K562 (cell line): ENCODE data around the gene DGCR8. TPM values are rescaled to one million over a fixed set of nuclear protein-coding genes. Genes with fewer than 3 reads are reported as not detected.

Experiments
- ARID2 ChIP-seq: fragments of 450-650 bp; IDR thresholded peaks from 2 replicates; pipeline ENCODE4 v1.6.1; 2017; ENCODE audit warnings: antibody characterized with exemption, mild to moderate bottlenecking
- ARID3B ChIP-seq: fragments of 250-450 bp; sonication (Bioruptor Pico); IDR thresholded peaks from 2 replicates; pipeline ENCODE4 v1.4.0; 2020; ENCODE audit warnings: borderline replicate concordance
- ATF2 ChIP-seq: sonication (generic); formaldehyde crosslinking; IDR thresholded peaks from 2 replicates; pipeline ENCODE4 v1.8.1; 2022; ENCODE audit warnings: missing genetic modification reagents
- EP300 ChIP-seq: IDR thresholded peaks from 2 replicates; pipeline ENCODE4 v1.6.1; 2012; ENCODE audit warnings: low read length, improper control_type of control experiment
- NFXL1 ChIP-seq: fragments of 450-650 bp; formaldehyde crosslinking; IDR thresholded peaks from 2 replicates; pipeline ENCODE4 v1.4.0; 2021; ENCODE audit warnings: mild to moderate bottlenecking
- PBX2 ChIP-seq, 2 experiments: IDR thresholded peaks in 1 of 2; conservative IDR thresholded peaks in 1 of 2; 2 replicates each; pipeline ENCODE4 v1.6.1; 2016; ENCODE audit warnings: low read depth in 2 of 2, mild to moderate bottlenecking in 1 of 2, missing compliant biosample characterization in 1 of 2, missing genetic modification characterization in 1 of 2, moderate library complexity in 1 of 2
- PHB ChIP-seq: fragments of 250-450 bp; sonication (Bioruptor Pico); IDR thresholded peaks from 2 replicates; pipeline ENCODE4 v1.5.0; 2021
- SAFB2 ChIP-seq: fragments of 200-400 bp; formaldehyde crosslinking; IDR thresholded peaks from 2 replicates; pipeline ENCODE4 v1.6.1; 2018; ENCODE audit warnings: borderline replicate concordance, low read length, low read depth, moderate library complexity; ENCODE audit not compliant: severe bottlenecking
- SPI1 ChIP-seq: IDR thresholded peaks from 2 replicates; pipeline ENCODE4 v1.6.1; 2011; ENCODE audit warnings: low read depth, low read length, control low read depth, borderline replicate concordance
- SREBF1 ChIP-seq: fragments of 150-350 bp; IDR thresholded peaks from 2 replicates; pipeline ENCODE4 v1.6.1; 2014; ENCODE audit warnings: antibody characterized with exemption, low read depth, low read length, borderline replicate concordance
- TARDBP ChIP-seq: fragments of 450-650 bp; IDR thresholded peaks from 2 replicates; pipeline ENCODE4 v1.6.1; 2016
- TRIM24 ChIP-seq, 2 experiments: fragments of 450-650 bp; IDR thresholded peaks; 2 replicates each; pipeline ENCODE4 v1.6.1; 2016
- U2AF1 ChIP-seq: fragments of 200-400 bp; formaldehyde crosslinking; optimal IDR thresholded peaks from 2 replicates; pipeline ENCODE3; 2017; ENCODE audit warnings: mild to moderate bottlenecking, low read depth, low read length, moderate library complexity
- ZNF146 ChIP-seq: IDR thresholded peaks from one replicate; pipeline ENCODE4 v1.6.1; 2018; ENCODE audit warnings: missing compliant biosample characterization; ENCODE audit not compliant: unreplicated experiment
- ZNF282 ChIP-seq: sonication (generic); formaldehyde crosslinking; IDR thresholded peaks from 2 replicates; pipeline ENCODE4 v1.8.1; 2023; ENCODE audit warnings: missing genetic modification reagents
- ZNF395 ChIP-seq: fragments of 200-800 bp; sonication (Bioruptor generic); IDR thresholded peaks from 2 replicates; pipeline ENCODE4 v1.6.1; 2017; ENCODE audit warnings: missing genetic modification characterization, missing compliant biosample characterization
- ZNF512 ChIP-seq: IDR thresholded peaks from 2 replicates; pipeline ENCODE4 v1.6.1; 2016; ENCODE audit warnings: missing genetic modification characterization, missing compliant biosample characterization
- ZNF551 ChIP-seq: fragments of 250-450 bp; sonication (Bioruptor Pico); IDR thresholded peaks from 2 replicates; pipeline ENCODE4 v1.5.0; 2021; ENCODE audit warnings: mild to moderate bottlenecking, moderate library complexity
- ZNF644 ChIP-seq: fragments of 200-800 bp; sonication (Bioruptor generic); IDR thresholded peaks from 2 replicates; pipeline ENCODE4 v1.6.1; 2016; ENCODE audit warnings: low read depth, missing genetic modification characterization, missing compliant biosample characterization
- polyA plus RNA-seq, 8 experiments: library from polyadenylated mRNA; depleted of rRNA in 4 of 8; stranded (reverse) in 5 of 8; unstranded in 3 of 8; fragments of >200 nt; fragmentation: Nextera tagmentation in 2 of 8; fragmentation: Illumina TruSeq in 1 of 8; extraction: Ambion mirVana in 2 of 8; extraction: Trizol in 1 of 8; gene quantifications; 2 replicates each; pipeline versions ENCODE4 v1.2.1 to v1.2.3, GENCODE V29; 2011 to 2014; ENCODE audit warnings: inconsistent platforms in 1 of 8, missing spikeins in 1 of 8
- total RNA-seq, 7 experiments: library from RNA; depleted of rRNA in 6 of 7; stranded (reverse); fragments of >200 nt in 6 of 7; fragmentation: Illumina TruSeq in 2 of 7; extraction: Trizol in 2 of 7; gene quantifications; 2 replicates each; pipeline versions ENCODE4 v1.2.1 to v1.2.3, GENCODE V29; 2011 to 2021; ENCODE audit warnings: low replicate concordance in 1 of 7

DGCR8 gene
- total and polyA plus RNA-seq, 9 of the 15 experiments (the other 6 are each of a cell fraction or from before 2014, with no cell fraction given), result 5.9 to 144 (median 80.1) TPM

GRCh38 chr22:20128902-20129746, 49.1 kb downstream of the DGCR8 start (continued):
- TF ChIP-seq ZNF512 (tag) (no peak), SREBF1 (peak; percentile 81; the same call in 1 of the 2 replicates), PBX2 (CRISPR knock-in tag; IDR thresholded peaks at IDR 0.05; ENCODE audit: low read depth) (no peak), PBX2 (tag; conservative IDR thresholded peaks at IDR 0.05; ENCODE audit: low read depth) (no peak), SAFB2 (no peak), TRIM24 (IDR thresholded peaks at IDR 0.05) (no peak), ZNF644 (tag) (no peak), PHB (no peak), ARID3B (CRISPR knock-in tag) (peak; percentile 60; the same call in 1 of the 2 replicates), ATF2 (no peak), EP300 (peak; percentile 40; the same call in 1 of the 2 replicates), ARID2 (peak; percentile 86; the same call in 1 of the 2 replicates), ZNF146 (CRISPR knock-in tag) (no peak), NFXL1 (CRISPR knock-in tag) (0 out of 2 replicates have a peak, but pooled peaks have one; percentile 48), SPI1 (no peak), ZNF282 (CRISPR knock-in tag) (no peak), U2AF1 (no peak), TARDBP (peak; percentile 87), ZNF395 (CRISPR knock-in tag) (no peak), ZNF551 (CRISPR knock-in tag) (no peak)
